HUES64 (cell line): ENCODE data around the gene COLGALT1.

Experiments used
- H3K27ac ChIP-seq: 2 replicates; pipeline ENCODE4 v1.7.0; 2013; ENCODE audit warnings: low read depth, low read length, inconsistent platforms
- H3K27me3 ChIP-seq: 2 replicates; pipeline ENCODE4 v1.6.1; 2013; ENCODE audit warnings: mild to moderate bottlenecking, low read length; ENCODE audit not compliant: insufficient read depth
- H3K36me3 ChIP-seq: 2 replicates; pipeline ENCODE4 v1.6.1; 2013; ENCODE audit warnings: mild to moderate bottlenecking, low read length; ENCODE audit not compliant: insufficient read depth
- H3K4me1 ChIP-seq: 2 replicates; pipeline ENCODE4 v1.6.1; 2013; ENCODE audit warnings: mild to moderate bottlenecking, low read length, moderate library complexity; ENCODE audit not compliant: insufficient read depth
- H3K4me3 ChIP-seq: 2 replicates; pipeline ENCODE4 v1.5.1; 2013; ENCODE audit warnings: mild to moderate bottlenecking, low read length, moderate library complexity
- H3K9ac ChIP-seq: 2 replicates; pipeline ENCODE4 v1.6.1; 2013; ENCODE audit warnings: mild to moderate bottlenecking, low read depth, low read length
- H3K9me3 ChIP-seq: 2 replicates; pipeline ENCODE4 v1.6.1; 2013; ENCODE audit warnings: low read depth, low read length; ENCODE audit not compliant: insufficient read depth
- WGBS: fragments of 150-250, 120-280 bp; methylation state at CpG from one replicate; pipeline ENCODE4 v1.1.7; 2013; ENCODE audit warnings: missing lambda C conversion rate; 5-methylcytosine and 5-hydroxymethylcytosine counted together

COLGALT1 gene

GRCh38 chr19:17534767-17535166 lies 20.7 kb upstream of the COLGALT1 start:
- Histone ChIP-seq H3K9me3 (no peaks in the 10 kb centered on the region), H3K4me3 (no peak overlapping the region), H3K27me3 (peaks cover 7% of the 10 kb centered on the region; the same call in 1 of the 2 replicates), H3K36me3 (no peaks in the 10 kb centered on the region), H3K4me1 (peaks cover 6% of the 10 kb centered on the region), H3K27ac (no peak overlapping the region), H3K9ac (no peak overlapping the region)

- no peaks in the 10 kb centered on the region for H3K36me3 ChIP-seq
- H3K4me3 ChIP-seq, result no peak overlapping the region
- WGBS, result 79% methylated on average over 6 of the region's 6 CpGs
- H3K9ac ChIP-seq, result no peak overlapping the region
- H3K4me1 ChIP-seq, result no peaks in the 10 kb centered on the region
- H3K9me3 ChIP-seq, result no peaks in the 10 kb centered on the region
- peaks cover 7% of the 10 kb centered on the region; the same call in 1 of the 2 replicates for H3K27me3 ChIP-seq
- no peak overlapping the region for H3K27ac ChIP-seq
These were observed 18.5 kb upstream of the COLGALT1 start for GRCh38 chr19:17536955-17537354.

- H3K9me3 ChIP-seq, result no peaks in the 10 kb centered on the region
- WGBS, result 5% methylated on average over 13 of the region's 13 CpGs
- H3K27me3 ChIP-seq, result peaks cover 7% of the 10 kb centered on the region; the same call in 1 of the 2 replicates
- peak overlapping the region; percentile 67 for H3K4me3 ChIP-seq
- no peaks in the 10 kb centered on the region for H3K36me3 ChIP-seq
- H3K4me1 ChIP-seq, result no peaks in the 10 kb centered on the region
- H3K27ac ChIP-seq, result no peak overlapping the region
- H3K9ac ChIP-seq, result no peak overlapping the region
These were observed 16.7 kb upstream of the COLGALT1 start for GRCh38 chr19:17538684-17539237.

- Histone ChIP-seq H3K27me3 (peaks cover 7% of the 10 kb centered on the region; the same call in 1 of the 2 replicates), H3K9ac (peak overlapping the region; percentile 61), H3K27ac (peak overlapping the region; percentile 70; the same call in 1 of the 2 replicates), H3K4me3 (peak overlapping the region; percentile 67), H3K4me1 (no peaks in the 10 kb centered on the region), H3K9me3 (no peaks in the 10 kb centered on the region), H3K36me3 (no peaks in the 10 kb centered on the region)
- under 1% methylated on average over 82 of the region's 82 CpGs for WGBS
These were observed 16.0 kb upstream of the COLGALT1 start for GRCh38 chr19:17539238-17540117.

GRCh38 chr19:17540174-17540573 lies 15.3 kb upstream of the COLGALT1 start:
- Histone ChIP-seq H3K4me3 (no peak overlapping the region), H3K27ac (no peak overlapping the region), H3K4me1 (no peaks in the 10 kb centered on the region), H3K27me3 (peaks cover 7% of the 10 kb centered on the region; the same call in 1 of the 2 replicates), H3K9me3 (no peaks in the 10 kb centered on the region), H3K9ac (no peak overlapping the region), H3K36me3 (no peaks in the 10 kb centered on the region)
- WGBS, result 90% methylated on average over 30 of the region's 30 CpGs

GRCh38 chr19:17541184-17541759 lies 14.2 kb upstream of the COLGALT1 start:
- WGBS, result 96% methylated on average over 3 of the region's 4 CpGs
- Histone ChIP-seq H3K27me3 (peaks cover 7% of the 10 kb centered on the region; the same call in 1 of the 2 replicates), H3K4me1 (no peaks in the 10 kb centered on the region), H3K27ac (no peak overlapping the region), H3K9ac (no peak overlapping the region), H3K9me3 (no peaks in the 10 kb centered on the region), H3K4me3 (no peak overlapping the region), H3K36me3 (no peaks in the 10 kb centered on the region)

- Histone ChIP-seq H3K27me3 (peaks cover 7% of the 10 kb centered on the region; the same call in 1 of the 2 replicates), H3K27ac (no peak overlapping the region), H3K4me1 (no peaks in the 10 kb centered on the region), H3K36me3 (no peaks in the 10 kb centered on the region), H3K9ac (no peak overlapping the region), H3K4me3 (no peak overlapping the region), H3K9me3 (no peaks in the 10 kb centered on the region)
- WGBS, result 84% methylated on average over 15 of the region's 15 CpGs
These were observed 13.4 kb upstream of the COLGALT1 start for GRCh38 chr19:17542042-17542441.

- 92% methylated on average over 14 of the region's 14 CpGs for WGBS
- H3K9ac ChIP-seq, result no peak overlapping the region
- no peak overlapping the region for H3K4me3 ChIP-seq
- H3K9me3 ChIP-seq, result no peaks in the 10 kb centered on the region
- H3K36me3 ChIP-seq, result no peaks in the 10 kb centered on the region
- H3K4me1 ChIP-seq, result no peaks in the 10 kb centered on the region
- H3K27ac ChIP-seq, result no peak overlapping the region
- peaks cover 7% of the 10 kb centered on the region; the same call in 1 of the 2 replicates for H3K27me3 ChIP-seq
These were observed 12.5 kb upstream of the COLGALT1 start for GRCh38 chr19:17542793-17543582.

- no peak overlapping the region for H3K27ac ChIP-seq
- no peaks in the 10 kb centered on the region for H3K27me3 ChIP-seq
- no peak overlapping the region for H3K9ac ChIP-seq
- 78% methylated on average over 4 of the region's 4 CpGs for WGBS
- H3K4me1 ChIP-seq, result no peaks in the 10 kb centered on the region
- H3K9me3 ChIP-seq, result no peaks in the 10 kb centered on the region
- H3K36me3 ChIP-seq, result no peaks in the 10 kb centered on the region
- H3K4me3 ChIP-seq, result no peak overlapping the region
These were observed 11.5 kb upstream of the COLGALT1 start for GRCh38 chr19:17543986-17544385.

- Histone ChIP-seq H3K4me3 (no peak overlapping the region), H3K9me3 (no peaks in the 10 kb centered on the region), H3K4me1 (no peaks in the 10 kb centered on the region), H3K9ac (no peak overlapping the region), H3K27ac (no peak overlapping the region), H3K27me3 (no peaks in the 10 kb centered on the region), H3K36me3 (no peaks in the 10 kb centered on the region)
- 81% methylated on average over 4 of the region's 4 CpGs for WGBS
These were observed 11.0 kb upstream of the COLGALT1 start for GRCh38 chr19:17544418-17544817.
